ENCODE measurements around the gene MYRF.

MYRF gene

DNA sequence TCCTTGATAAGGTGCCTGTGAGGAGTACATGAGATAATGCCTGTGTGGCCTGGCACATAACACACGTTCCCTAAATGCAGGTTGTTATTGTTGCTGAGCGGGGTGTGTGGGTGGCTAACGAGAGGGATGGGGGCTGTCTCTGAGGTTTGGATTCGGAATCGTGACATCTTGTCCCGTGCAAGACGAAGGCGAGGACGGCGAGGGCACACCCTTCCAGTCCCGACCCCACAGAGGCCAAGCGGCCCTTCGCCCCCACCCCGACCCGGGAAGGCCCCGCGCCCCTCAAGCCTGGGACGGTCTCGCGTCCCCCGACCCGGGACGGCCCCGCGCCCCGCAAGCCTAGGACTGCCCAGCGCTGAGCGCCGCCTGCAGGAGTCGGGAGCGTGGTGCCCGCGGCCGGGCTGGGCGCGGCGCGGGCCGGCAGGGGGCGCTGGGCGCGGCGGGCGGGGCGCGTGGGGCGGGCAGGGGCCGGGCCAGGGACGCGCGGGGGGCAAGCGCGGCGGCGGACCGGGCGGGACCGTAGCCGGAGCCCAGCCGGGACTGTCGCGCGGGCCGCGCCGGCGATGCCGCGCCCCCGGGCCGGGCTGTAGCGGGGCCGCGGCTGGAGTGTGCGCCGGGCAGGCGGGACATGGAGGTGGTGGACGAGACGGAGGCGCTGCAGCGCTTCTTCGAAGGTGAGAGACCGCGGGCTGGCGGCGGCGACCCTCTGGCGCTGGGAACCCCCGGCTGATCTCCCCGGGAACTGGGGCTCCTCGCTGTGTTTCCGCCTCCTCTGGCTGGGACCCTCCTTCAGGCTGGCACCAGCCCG, at the start of gene MYRF:
Gene MYRF, plus strand, starts transcription at position 520 of the 808 bp plus-strand sequence. Its CDS starts 109 bp downstream, at position 629.
- H3K36me3 ChIP-seq (ENCODE audit: insufficient read depth, low read length): no peaks in the 10 kb centered on the region
- no peak for TF ChIP-seq EZH2 (IDR thresholded peaks at IDR 0.05; ENCODE audit: borderline replicate concordance, low read depth, low read length, severe bottlenecking)
- TF ChIP-seq, protein P1, sequence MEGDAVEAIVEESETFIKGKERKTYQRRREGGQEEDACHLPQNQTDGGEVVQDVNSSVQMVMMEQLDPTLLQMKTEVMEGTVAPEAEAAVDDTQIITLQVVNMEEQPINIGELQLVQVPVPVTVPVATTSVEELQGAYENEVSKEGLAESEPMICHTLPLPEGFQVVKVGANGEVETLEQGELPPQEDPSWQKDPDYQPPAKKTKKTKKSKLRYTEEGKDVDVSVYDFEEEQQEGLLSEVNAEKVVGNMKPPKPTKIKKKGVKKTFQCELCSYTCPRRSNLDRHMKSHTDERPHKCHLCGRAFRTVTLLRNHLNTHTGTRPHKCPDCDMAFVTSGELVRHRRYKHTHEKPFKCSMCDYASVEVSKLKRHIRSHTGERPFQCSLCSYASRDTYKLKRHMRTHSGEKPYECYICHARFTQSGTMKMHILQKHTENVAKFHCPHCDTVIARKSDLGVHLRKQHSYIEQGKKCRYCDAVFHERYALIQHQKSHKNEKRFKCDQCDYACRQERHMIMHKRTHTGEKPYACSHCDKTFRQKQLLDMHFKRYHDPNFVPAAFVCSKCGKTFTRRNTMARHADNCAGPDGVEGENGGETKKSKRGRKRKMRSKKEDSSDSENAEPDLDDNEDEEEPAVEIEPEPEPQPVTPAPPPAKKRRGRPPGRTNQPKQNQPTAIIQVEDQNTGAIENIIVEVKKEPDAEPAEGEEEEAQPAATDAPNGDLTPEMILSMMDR (IDR thresholded peaks at IDR 0.05; ENCODE audit: borderline replicate concordance, extremely low read depth, low read length, poor library complexity, severe bottlenecking): no peak
- ATAC-seq (ENCODE audit: insufficient read depth, low read depth) (no peak), DNase-seq (no peak)
- no peaks in the 10 kb centered on the region for H3K79me2 ChIP-seq (ENCODE audit: insufficient read depth, low read length)
- no peaks in the 10 kb centered on the region for H3K9me3 ChIP-seq (ENCODE audit: insufficient read depth, low read length, severe bottlenecking)
- H3K4me2 ChIP-seq (ENCODE audit: insufficient read depth, low read length): no peak within 1 kb of the TSS
- no peak within 1 kb of the TSS for H2AFZ ChIP-seq (ENCODE audit: low read depth, low read length)
- no peak within 1 kb of the TSS for H3K4me3 ChIP-seq (ENCODE audit: low read depth in 1 of 2, low read length in 2 of 2)
- H3K27me3 ChIP-seq (ENCODE audit: insufficient read depth, low read length, poor library complexity): no peaks in the 10 kb centered on the region
- H3K9ac ChIP-seq (ENCODE audit: low read depth, low read length): no peak within 1 kb of the TSS
- H3K4me1 ChIP-seq (ENCODE audit: insufficient read depth, low read length): peaks cover 3% of the 10 kb centered on the region; the same call in 1 of the 2 replicates
- no peak within 1 kb of the TSS for H3K27ac ChIP-seq (ENCODE audit: low read length)
- H4K20me1 ChIP-seq (ENCODE audit: insufficient read depth, low read length): peaks cover 4% of the 10 kb centered on the region

DNA sequence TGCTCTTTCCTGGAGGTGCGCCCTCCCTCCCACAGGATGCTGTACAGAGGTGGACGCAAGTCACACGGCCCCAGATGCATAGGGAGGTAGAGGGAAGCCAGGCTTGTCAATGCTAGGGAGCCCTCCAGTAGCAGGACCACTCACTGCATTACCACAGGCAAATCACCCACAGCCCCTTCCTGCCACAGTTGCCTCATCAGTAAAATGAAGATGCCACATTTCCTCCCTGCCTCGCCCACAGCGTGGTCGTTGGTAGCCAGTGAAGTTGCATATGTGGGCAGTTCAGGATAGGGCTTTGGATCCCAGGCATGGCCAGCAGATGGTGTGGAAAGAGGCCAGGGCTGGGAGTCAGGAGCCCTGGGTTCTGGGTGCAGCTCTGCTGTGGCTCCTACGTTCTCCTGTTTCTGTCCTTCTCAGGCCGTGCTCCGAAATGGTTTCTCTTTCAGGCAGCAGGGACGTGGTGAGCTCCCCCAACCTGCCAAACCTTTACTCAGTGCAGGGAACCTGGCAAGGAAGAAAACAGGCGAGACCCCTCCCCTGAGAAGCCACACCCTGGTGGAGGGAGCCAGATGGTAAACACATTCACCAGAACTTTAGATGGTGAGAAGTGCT, 49.6 kb upstream of the MYRF start:
- ATAC-seq (ENCODE audit: insufficient read depth, low read depth): no peak
- DNase-seq: no peak
- H3K36me3 ChIP-seq (ENCODE audit: insufficient read depth, low read length): no peaks in the 10 kb centered on the region

DNA sequence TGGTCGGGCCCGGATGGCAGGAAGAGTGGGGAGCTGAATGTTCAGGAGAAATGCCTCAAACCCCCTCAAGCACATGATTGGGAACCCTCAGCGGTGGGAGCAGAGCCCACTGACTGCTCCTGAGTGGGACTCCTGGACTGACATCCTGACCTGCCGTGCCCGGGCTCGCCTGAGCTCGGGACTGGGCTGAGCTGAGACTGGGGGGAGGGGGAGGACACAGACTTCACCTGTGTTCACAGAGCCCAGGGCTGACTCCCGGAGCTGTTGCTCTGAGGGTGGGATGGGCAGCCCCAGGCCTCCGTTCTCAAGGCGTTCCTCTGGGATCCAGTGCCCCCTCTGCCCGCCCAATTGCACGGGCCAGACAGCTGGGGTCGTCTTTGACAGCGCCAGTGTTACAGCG, 47.6 kb upstream of the MYRF start:
- Histone ChIP-seq H3K27ac (ENCODE audit: low read length) (no peak overlapping the region), H3K9ac (ENCODE audit: low read depth, low read length) (no peak overlapping the region), H2AFZ (ENCODE audit: low read depth, low read length) (no peak overlapping the region), H3K9me3 (ENCODE audit: insufficient read depth, low read length, severe bottlenecking) (no peaks in the 10 kb centered on the region), H3K36me3 (ENCODE audit: insufficient read depth, low read length) (no peaks in the 10 kb centered on the region), H3K4me2 (ENCODE audit: insufficient read depth, low read length) (no peak overlapping the region), H3K4me3 (ENCODE audit: low read depth in 1 of 2, low read length in 2 of 2) (no peak overlapping the region), H3K27me3 (ENCODE audit: insufficient read depth, low read length, poor library complexity) (no peaks in the 10 kb centered on the region), H4K20me1 (ENCODE audit: insufficient read depth, low read length) (no peaks in the 10 kb centered on the region), H3K4me1 (ENCODE audit: insufficient read depth, low read length) (no peaks in the 10 kb centered on the region), H3K79me2 (ENCODE audit: insufficient read depth, low read length) (no peaks in the 10 kb centered on the region)
- TF ChIP-seq, protein P1 (IDR thresholded peaks at IDR 0.05; ENCODE audit: borderline replicate concordance, extremely low read depth, low read length, poor library complexity, severe bottlenecking): no peak
- TF ChIP-seq EZH2 (IDR thresholded peaks at IDR 0.05; ENCODE audit: borderline replicate concordance, low read depth, low read length, severe bottlenecking): no peak
- no peak for DNase-seq
- ATAC-seq (ENCODE audit: insufficient read depth, low read depth): no peak

More for the DNA sequence above, 49.6 kb upstream of the MYRF start:
- Histone ChIP-seq H3K9me3 (ENCODE audit: insufficient read depth, low read length, severe bottlenecking) (no peaks in the 10 kb centered on the region), H3K27ac (ENCODE audit: low read length) (no peak overlapping the region), H3K9ac (ENCODE audit: low read depth, low read length) (no peak overlapping the region), H3K27me3 (ENCODE audit: insufficient read depth, low read length, poor library complexity) (no peaks in the 10 kb centered on the region), H3K4me2 (ENCODE audit: insufficient read depth, low read length) (no peak overlapping the region), H4K20me1 (ENCODE audit: insufficient read depth, low read length) (no peaks in the 10 kb centered on the region), H3K79me2 (ENCODE audit: insufficient read depth, low read length) (no peaks in the 10 kb centered on the region), H3K4me1 (ENCODE audit: insufficient read depth, low read length) (peaks cover 13% of the 10 kb centered on the region), H2AFZ (ENCODE audit: low read depth, low read length) (no peak overlapping the region), H3K4me3 (ENCODE audit: low read depth in 1 of 2, low read length in 2 of 2) (no peak overlapping the region)
- TF ChIP-seq EZH2 (IDR thresholded peaks at IDR 0.05; ENCODE audit: borderline replicate concordance, low read depth, low read length, severe bottlenecking): no peak
- TF ChIP-seq, protein P1 (IDR thresholded peaks at IDR 0.05; ENCODE audit: borderline replicate concordance, extremely low read depth, low read length, poor library complexity, severe bottlenecking): no peak

Data from DND-41 (cell line).